Activated naive CD8-positive, alpha-beta T cell treated with anti-CD3 and anti-CD28 coated beads for 36 hours (primary cell): ENCODE measurements around the gene SLC7A4. TPM values are rescaled to one million over a fixed set of nuclear protein-coding genes. Genes with fewer than 3 reads are reported as not detected.
"Not testable (repeated sequence)": the region's sequence is repeated elsewhere in the genome, so short reads cannot be mapped to it uniquely, and the experiment has no call there.

ENCODE experiments used
- DNase-seq: peaks from one replicate; pipeline ENCODE4 v3.0.0; 2021
- H3K27ac Mint-ChIP-seq: one replicate; pipeline ENCODE4 v1.8.0; 2022; ENCODE audit warnings: mild to moderate bottlenecking, moderate library complexity, mixed read lengths
- H3K27me3 Mint-ChIP-seq: one replicate; pipeline ENCODE4 v1.8.0; 2022; ENCODE audit warnings: mild to moderate bottlenecking, mixed read lengths
- H3K36me3 Mint-ChIP-seq: one replicate; pipeline ENCODE4 v1.8.0; 2021; ENCODE audit warnings: mild to moderate bottlenecking, mixed read lengths
- H3K4me1 Mint-ChIP-seq: one replicate; pipeline ENCODE4 v1.8.0; 2021; ENCODE audit warnings: mixed read lengths
- H3K4me3 Mint-ChIP-seq: one replicate; pipeline ENCODE4 v1.8.0; 2022; ENCODE audit warnings: mild to moderate bottlenecking, moderate library complexity, mixed read lengths
- H3K9me3 Mint-ChIP-seq: one replicate; pipeline ENCODE4 v1.8.0; 2022; ENCODE audit warnings: mixed read lengths
- total RNA-seq, 2 experiments: library from RNA; stranded (reverse); gene quantifications; one replicate each; pipeline ENCODE4 v1.2.3, GENCODE V29; 2021

Gene SLC7A4
- total RNA-seq, 2 experiments from 2014 or later, result 0.41 to 0.44 TPM

DNA sequence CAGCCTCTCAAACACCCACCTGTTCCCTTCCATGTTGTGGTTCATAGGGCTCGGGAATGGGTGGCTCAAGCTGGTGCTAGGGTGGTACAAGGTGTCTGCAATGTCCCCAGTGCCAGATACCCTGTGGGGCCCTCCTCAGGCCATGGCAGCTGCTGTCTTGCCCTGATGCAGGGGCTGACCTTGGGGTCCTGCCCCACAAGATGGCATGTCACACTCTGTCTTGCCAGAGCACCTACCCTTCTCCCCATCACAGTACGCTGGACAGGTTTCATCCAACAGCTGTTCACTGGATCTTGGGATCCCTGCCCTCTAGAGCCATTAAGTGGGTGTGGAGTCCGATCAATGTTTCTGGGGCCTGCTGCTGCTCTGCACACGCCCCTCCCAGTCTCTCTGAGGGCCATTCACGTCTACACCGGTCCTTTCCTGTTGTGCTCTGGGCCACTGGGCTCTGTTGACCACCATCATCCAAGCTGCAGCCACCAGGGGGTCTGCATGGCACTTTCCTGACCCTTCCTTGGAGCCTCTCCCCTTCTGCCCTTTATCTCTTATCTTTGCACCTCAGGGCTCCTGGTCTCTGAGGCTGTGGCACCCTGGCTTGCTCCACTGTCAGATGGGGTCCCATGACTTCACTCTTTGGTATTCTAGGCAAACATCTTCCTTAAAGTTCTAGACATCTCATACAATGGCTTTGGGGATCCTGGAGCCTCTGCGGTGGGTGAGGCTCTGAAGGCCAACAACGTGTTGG, 20.5 kb upstream of the SLC7A4 start:
- Mint-ChIP-seq H3K4me3 (no peak overlapping the region), H3K27me3 (peaks cover 11% of the 10 kb centered on the region), H3K9me3 (no peaks in the 10 kb centered on the region), H3K27ac (no peak overlapping the region), H3K4me1 (peaks cover 15% of the 10 kb centered on the region), H3K36me3 (no peaks in the 10 kb centered on the region)
- no peak for DNase-seq

DNA sequence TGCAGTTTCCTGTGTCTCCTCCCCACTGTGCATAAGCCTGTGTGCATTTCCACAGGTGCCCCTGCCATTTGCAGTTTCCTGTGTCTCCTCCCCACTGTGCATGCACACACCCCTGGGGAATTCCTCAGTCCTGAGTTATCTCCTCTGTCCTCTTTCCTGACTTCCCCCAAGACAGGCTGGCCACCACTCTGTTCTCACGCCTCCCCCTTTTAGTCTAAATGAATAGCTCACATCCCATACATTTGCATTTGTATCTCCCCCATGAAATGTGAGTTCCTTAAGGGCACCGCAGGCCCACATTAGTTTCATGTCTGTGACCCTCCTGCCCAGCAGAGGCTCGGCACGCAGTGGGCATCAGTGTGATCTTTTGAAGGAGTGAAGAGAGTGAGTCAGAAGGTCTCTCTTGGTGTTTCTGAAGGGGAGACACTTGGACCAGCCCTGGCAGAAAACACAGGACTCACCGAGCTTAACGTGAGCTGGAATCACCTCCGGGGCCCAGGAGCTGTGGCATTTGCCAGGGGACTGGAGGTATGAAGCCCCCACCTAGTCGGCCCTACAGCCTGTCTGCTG, 19.6 kb upstream of the SLC7A4 start:
- DNase-seq, result no peak
- H3K27me3 Mint-ChIP-seq, result peaks cover 11% of the 10 kb centered on the region
- H3K27ac Mint-ChIP-seq, result no peak overlapping the region
- H3K36me3 Mint-ChIP-seq, result no peaks in the 10 kb centered on the region
- no peak overlapping the region for H3K4me3 Mint-ChIP-seq
- no peaks in the 10 kb centered on the region for H3K9me3 Mint-ChIP-seq
- H3K4me1 Mint-ChIP-seq, result peaks cover 15% of the 10 kb centered on the region

DNA sequence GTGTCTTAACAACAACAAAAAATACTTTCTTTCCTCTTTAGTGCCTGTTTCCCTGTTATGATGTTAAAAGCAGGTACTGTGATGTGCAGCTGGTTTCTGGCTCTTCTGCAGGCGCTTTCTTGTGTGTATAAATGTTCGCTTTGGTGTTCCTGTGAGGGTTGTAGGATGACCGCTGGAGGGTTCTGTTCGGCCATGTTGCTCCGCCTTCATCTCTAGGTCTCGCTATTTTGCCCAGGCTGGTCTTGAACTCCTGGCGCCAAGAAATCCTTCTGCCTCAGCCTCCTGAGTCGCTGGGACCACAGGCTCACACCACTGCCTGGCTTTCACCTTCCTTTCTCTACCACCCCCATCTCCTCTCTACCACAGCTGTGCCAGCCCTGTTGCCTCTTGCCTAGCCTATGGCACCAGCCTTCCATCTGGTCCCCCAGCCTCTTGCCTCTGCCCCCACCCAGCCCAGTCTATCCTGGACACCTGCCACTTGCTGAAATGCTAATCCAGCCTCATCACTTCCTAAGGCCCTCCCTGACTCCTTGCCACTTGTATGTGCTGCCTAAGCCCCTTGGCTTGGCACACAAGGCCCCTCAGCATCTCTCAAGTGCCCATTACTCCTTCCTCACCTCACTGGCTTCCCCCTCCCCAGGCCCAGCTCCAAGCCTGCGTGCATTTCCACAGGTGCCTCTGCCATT, 18.9 kb upstream of the SLC7A4 start:
- Mint-ChIP-seq H3K9me3 (no peaks in the 10 kb centered on the region), H3K27ac (no peak overlapping the region), H3K36me3 (no peaks in the 10 kb centered on the region), H3K4me1 (peaks cover 10% of the 10 kb centered on the region), H3K4me3 (no peak overlapping the region), H3K27me3 (peaks cover 5% of the 10 kb centered on the region)
- no peak for DNase-seq

DNA sequence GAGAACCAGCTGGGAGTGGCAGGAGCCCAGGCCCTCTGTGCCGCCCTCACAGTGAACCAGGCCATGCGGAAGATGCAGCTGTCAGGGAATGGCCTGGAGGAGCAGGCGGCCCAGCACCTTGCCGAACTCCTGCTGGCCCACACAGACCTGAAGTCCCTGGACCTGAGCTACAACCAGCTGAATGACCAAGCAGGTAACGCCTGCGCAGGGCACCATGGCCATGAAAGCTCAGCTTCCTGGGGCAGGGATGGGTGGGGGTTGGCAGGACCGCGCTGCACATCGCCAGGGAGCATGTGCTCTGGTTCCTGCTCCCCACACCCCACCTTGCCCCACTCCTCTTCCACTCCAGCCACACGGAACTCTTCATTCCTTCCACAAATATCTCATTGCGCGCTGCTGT, 16.6 kb upstream of the SLC7A4 start:
- not testable (repeated sequence) for DNase-seq, H3K27ac Mint-ChIP-seq, H3K36me3 Mint-ChIP-seq, H3K9me3 Mint-ChIP-seq, H3K4me3 Mint-ChIP-seq
- H3K27me3 Mint-ChIP-seq, result peaks cover 18% of the 10 kb centered on the region
- H3K4me1 Mint-ChIP-seq, result peaks cover 15% of the 10 kb centered on the region

DNA sequence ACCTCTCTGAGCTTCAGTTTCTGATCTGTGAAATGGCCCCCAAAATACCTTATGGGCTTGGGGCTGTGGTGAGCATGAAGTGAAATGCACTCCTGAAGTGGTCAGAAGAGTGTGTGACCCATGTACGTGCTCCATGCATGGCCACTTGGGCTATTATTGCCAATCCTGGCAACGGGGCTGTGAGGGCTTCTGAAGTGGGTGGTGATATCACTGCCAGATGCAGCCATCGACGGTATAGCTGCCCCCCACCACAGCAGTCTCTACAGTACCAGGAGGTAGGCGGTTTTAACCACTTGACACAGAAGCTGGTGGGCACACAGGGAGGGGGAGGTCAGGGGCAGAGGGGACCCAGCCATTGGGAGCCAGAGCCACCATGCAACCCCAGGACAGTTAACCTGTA, 16.1 kb upstream of the SLC7A4 start:
- H3K9me3 Mint-ChIP-seq, H3K36me3 Mint-ChIP-seq, H3K27ac Mint-ChIP-seq, H3K4me3 Mint-ChIP-seq, DNase-seq: not testable (repeated sequence)
- Mint-ChIP-seq H3K27me3 (peaks cover 24% of the 10 kb centered on the region), H3K4me1 (peaks cover 16% of the 10 kb centered on the region)

DNA sequence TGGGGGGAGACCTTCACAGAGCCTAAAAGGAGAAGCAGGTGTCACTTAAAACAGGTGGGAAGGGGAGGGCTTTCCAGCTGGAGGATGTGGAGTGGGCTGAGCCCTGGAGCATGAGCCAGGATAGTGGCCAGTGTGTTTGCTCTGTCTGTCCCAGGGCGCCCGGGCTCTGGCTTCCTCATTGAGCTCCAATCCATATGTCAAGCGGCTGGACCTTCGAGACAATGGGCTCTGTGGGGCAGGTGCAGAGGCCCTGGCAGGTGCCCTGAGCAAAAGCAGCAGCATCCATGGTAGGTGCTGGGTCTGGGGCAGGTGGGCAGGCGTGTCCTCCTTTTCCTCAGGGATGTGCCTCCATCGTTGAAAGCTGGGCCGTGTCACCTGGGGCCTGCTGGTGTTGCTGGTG, 15.4 kb upstream of the SLC7A4 start:
- DNase-seq, result no peak
- H3K27ac Mint-ChIP-seq, result no peak overlapping the region
- H3K36me3 Mint-ChIP-seq, result no peaks in the 10 kb centered on the region
- H3K4me3 Mint-ChIP-seq, result no peak overlapping the region
- H3K9me3 Mint-ChIP-seq, result no peaks in the 10 kb centered on the region
- peaks cover 17% of the 10 kb centered on the region for H3K4me1 Mint-ChIP-seq
- H3K27me3 Mint-ChIP-seq, result peaks cover 30% of the 10 kb centered on the region

DNA sequence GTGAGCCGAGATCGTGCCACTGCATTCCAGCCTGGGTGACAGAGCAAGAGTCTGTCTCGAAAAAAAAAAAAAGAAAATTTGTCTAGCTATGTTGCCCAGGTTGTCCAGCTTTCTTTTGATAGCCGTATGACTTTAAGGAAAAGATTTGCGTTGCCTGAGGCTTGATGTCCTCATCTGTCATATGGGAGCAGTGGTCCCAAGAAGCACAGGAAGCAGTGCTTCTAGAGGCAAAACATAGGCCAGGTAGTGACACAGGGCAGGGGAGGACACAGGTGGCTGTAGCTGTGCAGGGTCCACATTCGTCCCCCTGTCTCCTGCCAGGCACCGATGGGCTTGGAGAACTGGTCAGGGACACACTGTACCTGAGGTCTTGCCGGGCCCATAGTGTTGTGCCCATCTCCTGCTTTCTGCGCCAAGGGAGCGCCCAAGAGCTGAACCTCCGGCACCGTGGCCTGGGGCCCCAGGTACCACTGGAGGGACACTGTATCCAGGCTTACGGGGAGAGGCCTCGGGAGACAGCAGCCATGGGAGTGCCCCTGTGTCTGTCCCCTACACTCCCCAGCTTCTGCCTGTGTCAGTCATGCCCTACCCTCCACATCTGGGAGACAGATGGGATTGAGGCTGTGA, 14.8 kb upstream of the SLC7A4 start:
- DNase-seq, result no peak
- H3K36me3 Mint-ChIP-seq, result no peaks in the 10 kb centered on the region
- no peak overlapping the region for H3K4me3 Mint-ChIP-seq
- no peaks in the 10 kb centered on the region for H3K9me3 Mint-ChIP-seq
- H3K4me1 Mint-ChIP-seq, result peaks cover 17% of the 10 kb centered on the region
- H3K27me3 Mint-ChIP-seq, result peaks cover 36% of the 10 kb centered on the region
- H3K27ac Mint-ChIP-seq, result no peak overlapping the region

DNA sequence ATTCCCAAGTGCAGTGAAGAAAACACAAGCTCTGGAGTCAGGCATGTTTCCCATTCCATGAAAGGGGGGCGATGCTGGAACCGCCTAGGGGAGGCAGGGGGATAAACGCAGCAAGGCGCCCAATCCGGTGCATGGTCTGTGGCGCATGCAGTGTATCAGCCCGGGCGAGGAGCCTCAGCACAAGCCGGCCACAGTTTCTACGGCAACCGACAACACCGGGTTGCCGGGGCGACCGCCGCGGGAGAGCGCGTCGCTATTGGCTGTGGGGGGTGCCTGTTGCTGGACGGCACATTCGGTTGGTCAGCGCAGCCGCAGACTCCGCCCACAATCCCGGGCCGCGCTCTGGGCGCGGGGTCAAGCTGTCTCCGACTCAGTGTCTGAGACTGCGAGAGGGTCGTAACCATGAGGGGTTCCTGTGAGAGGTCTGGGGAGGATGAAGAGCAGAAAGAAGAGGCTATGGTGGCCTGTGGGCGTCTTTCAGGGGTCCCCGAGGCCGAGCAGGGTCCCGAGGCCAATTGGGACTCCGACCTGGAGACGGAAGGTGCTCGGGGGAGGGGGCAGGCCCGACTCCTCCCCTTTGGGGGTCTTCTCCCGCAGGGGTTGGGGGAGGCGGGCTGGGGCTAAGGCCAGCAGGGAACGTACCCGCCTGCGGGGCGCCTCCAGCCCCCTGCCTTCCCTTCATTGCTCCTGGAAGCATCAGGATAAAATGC, 13.4 kb upstream of the SLC7A4 start, which contains the start of gene LRRC74B:
TSS of gene LRRC74B (plus strand) at position 362 of the 710 bp plus-strand sequence. CDS start at position 403, 41 bp downstream.
- peak; percentile 85 for DNase-seq

DNA sequence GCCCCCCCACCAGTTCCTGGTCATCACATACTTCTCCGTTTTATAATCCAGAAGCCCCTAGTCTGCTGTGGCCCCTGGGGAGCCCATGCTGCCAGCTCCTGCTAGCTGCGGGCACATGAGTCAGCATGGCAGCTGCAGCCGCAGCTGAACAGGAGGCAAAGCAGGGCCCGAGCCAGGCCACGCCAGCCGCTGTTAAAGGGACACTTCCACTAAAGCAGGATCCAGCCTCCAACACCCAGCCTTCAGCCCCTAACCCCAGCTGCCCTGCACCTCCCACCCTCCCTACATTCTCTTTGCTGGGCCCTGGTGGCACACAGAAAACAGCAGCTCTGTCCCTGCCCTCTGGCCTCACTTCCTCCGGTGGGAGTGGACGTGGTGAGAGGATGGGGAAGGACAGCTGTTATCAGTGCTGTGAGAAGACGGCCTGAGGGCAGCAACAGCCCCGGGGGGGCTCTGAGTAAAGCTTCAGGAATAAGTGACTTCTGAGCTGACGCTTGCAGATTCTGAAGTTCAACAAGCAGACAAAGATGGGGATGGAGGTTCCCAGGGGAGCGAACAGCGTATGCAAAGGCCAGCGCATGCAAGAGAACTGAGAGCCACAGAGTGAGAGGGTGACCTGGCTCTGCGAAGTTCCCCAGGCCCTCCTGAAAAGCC, 12.7 kb upstream of the SLC7A4 start:
- Mint-ChIP-seq H3K27me3 (peaks cover 37% of the 10 kb centered on the region), H3K4me3 (peak overlapping the region; percentile 68), H3K36me3 (no peaks in the 10 kb centered on the region), H3K4me1 (peaks cover 15% of the 10 kb centered on the region), H3K27ac (no peak overlapping the region), H3K9me3 (no peaks in the 10 kb centered on the region)
- no peak for DNase-seq

More for the DNA sequence above, 13.4 kb upstream of the SLC7A4 start, which contains the start of gene LRRC74B:
- H3K36me3 Mint-ChIP-seq, result no peaks in the 10 kb centered on the region
- H3K9me3 Mint-ChIP-seq, result no peaks in the 10 kb centered on the region
- H3K4me3 Mint-ChIP-seq, result peak within 1 kb of the TSS; percentile 68
- peaks cover 15% of the 10 kb centered on the region for H3K4me1 Mint-ChIP-seq
- peaks cover 37% of the 10 kb centered on the region for H3K27me3 Mint-ChIP-seq
- peak within 1 kb of the TSS; percentile 39 for H3K27ac Mint-ChIP-seq

DNA sequence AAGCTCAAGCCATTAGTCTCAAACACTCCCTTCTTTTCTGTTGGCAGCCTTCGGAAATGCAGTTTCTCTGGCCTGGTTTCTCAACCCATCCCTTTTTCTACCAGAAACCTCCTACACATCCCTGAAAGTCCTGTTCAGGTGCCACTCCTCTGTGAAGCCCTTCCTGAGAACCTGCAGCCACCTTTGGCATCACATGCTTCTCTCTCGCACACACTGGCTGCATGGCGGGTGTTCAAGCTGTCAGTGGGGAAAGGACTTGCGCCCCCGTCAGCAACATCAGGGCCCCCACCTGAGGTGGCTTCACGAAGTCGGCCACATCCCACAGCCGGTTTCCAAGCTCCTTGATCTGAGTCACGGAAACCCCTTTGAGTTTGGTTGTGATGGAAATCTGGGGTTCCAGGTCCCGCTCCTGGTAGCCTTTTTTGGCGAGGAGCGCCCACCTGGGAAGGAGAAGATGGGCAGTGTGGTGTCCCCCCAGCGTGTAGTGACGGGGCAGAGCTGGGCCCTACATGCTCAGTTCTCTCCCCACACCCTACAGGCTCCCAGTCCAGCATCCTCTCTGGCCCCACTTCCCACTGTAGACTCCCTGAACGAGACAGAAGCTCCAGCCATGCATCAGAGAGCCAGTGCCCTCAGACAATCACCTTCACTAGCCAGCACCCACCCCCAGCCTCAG, 11.6 kb upstream of the SLC7A4 start:
- H3K27ac Mint-ChIP-seq, result no peak overlapping the region
- no peaks in the 10 kb centered on the region for H3K36me3 Mint-ChIP-seq
- no peak overlapping the region for H3K4me3 Mint-ChIP-seq

DNA sequence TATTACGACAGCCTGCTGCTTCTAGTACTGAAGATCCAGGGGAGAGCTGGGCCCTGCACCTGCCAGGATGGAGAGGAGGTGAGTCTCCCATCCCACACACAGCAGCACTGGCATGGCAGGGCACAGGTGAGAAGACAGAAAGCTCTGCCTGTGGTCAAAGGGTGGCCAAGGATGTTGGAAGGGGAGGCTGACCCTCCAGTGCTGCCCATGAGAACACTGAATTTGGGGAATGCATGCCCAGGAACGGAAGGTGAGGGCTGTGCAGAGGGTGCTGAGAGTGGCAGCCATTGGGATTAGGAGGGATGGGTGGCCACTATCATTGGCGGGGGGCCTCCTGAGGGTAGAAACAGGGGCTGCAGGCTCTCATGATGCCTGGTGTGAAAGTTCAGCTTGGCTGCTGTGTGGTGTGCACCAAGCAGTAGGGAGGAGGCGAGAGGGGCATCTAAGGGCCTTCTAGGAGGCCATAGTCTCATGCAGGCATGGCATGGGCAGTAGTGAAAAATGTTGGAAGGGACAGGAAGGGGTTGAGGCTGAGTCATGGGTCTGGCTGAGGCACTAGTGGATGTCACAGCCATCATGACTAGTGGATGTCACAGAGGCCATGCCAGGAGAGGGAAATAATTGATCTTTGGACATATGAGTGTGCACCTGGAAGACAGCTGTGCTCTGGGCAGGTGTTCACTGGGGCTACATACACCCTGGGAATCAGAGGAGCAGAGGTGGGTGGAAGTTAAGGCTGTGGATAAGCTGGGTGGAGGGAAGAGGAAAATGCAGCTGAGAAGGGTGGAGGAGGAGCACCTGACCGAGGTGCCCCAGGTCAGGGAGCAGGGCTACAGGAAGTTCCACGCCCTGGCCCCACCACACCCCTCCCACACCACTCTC, 10.9 kb upstream of the SLC7A4 start:
- no peak overlapping the region for H3K27ac Mint-ChIP-seq
- no peaks in the 10 kb centered on the region for H3K36me3 Mint-ChIP-seq
- H3K9me3 Mint-ChIP-seq, result no peaks in the 10 kb centered on the region
- H3K4me3 Mint-ChIP-seq, result no peak overlapping the region
- DNase-seq, result no peak
- H3K27me3 Mint-ChIP-seq, result peaks cover 37% of the 10 kb centered on the region
- peaks cover 15% of the 10 kb centered on the region for H3K4me1 Mint-ChIP-seq

More for the DNA sequence above, 11.6 kb upstream of the SLC7A4 start:
- H3K9me3 Mint-ChIP-seq, result no peaks in the 10 kb centered on the region
- no peak for DNase-seq
- H3K27me3 Mint-ChIP-seq, result peaks cover 37% of the 10 kb centered on the region
- H3K4me1 Mint-ChIP-seq, result peaks cover 15% of the 10 kb centered on the region

DNA sequence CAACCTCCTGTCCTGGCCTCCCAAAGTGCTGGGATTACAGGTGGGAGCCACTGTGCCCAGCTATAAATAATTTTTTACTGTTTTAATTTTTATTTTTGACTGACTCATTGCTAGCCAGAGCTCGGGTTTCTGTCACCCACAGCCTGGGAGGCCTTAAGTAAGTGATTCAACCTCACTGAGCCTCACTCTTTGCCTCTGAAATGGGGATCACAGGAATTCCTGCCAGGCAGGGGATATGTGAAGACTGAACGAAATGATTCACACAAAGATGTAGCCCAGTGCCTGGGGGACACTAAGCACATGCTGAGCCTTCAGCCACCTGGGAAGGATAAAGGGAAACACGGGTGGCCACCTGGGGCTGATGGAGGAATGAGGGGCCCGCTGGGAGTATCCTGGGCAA, 9.6 kb upstream of the SLC7A4 start:
- H3K27ac Mint-ChIP-seq, result no peak overlapping the region

DNA sequence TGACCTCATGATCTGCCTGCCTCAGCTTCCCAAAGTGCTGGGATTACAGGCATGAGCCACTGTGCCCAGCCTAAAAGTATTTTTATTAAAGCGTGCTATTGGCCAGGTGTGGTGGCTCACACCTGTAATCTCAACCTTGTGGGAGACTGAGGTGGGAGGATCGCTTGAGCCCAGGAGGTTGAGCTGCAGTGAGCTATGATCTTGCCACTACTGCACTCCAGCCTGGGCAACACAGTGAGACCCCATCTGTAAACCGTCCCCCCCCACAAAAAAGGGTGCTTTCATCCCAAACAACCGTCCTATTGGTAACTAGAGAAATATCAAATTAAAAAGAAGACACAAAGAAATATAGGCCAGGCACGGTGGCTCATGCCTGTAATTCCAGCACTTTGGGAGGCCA, 6.8 kb upstream of the SLC7A4 start:
- not testable (repeated sequence) for H3K36me3 Mint-ChIP-seq, H3K4me1 Mint-ChIP-seq, H3K27ac Mint-ChIP-seq, H3K9me3 Mint-ChIP-seq, DNase-seq, H3K4me3 Mint-ChIP-seq
- peaks cover 20% of the 10 kb centered on the region for H3K27me3 Mint-ChIP-seq

More for the DNA sequence above, 9.6 kb upstream of the SLC7A4 start:
- peaks cover 15% of the 10 kb centered on the region for H3K4me1 Mint-ChIP-seq
- DNase-seq, result no peak
- H3K27me3 Mint-ChIP-seq, result peaks cover 37% of the 10 kb centered on the region
- H3K4me3 Mint-ChIP-seq, result no peak overlapping the region
- H3K36me3 Mint-ChIP-seq, result no peaks in the 10 kb centered on the region
- H3K9me3 Mint-ChIP-seq, result no peaks in the 10 kb centered on the region
